IPS-18a (cell line): Measurements from ENCODE around the gene DHX15.
"Not testable (repeated sequence)": the region's sequence is repeated elsewhere in the genome, so short reads cannot be mapped to it uniquely, and the experiment has no call there.

Experiments
- H3K27ac ChIP-seq: one replicate; pipeline ENCODE4 v1.5.1; 2013; ENCODE audit warnings: low read length
- H3K27me3 ChIP-seq: one replicate; pipeline ENCODE4 v1.6.1; 2013; ENCODE audit warnings: mild to moderate bottlenecking, low read length; ENCODE audit not compliant: control insufficient read depth, insufficient read depth
- H3K36me3 ChIP-seq: one replicate; pipeline ENCODE4 v1.6.1; 2013; ENCODE audit warnings: low read depth, low read length; ENCODE audit not compliant: control insufficient read depth
- H3K4me1 ChIP-seq: one replicate; pipeline ENCODE4 v1.6.1; 2013; ENCODE audit warnings: low read depth, low read length; ENCODE audit not compliant: control insufficient read depth
- H3K4me3 ChIP-seq: one replicate; pipeline ENCODE4 v1.5.1; 2013; ENCODE audit warnings: low read length
- H3K9ac ChIP-seq: one replicate; pipeline ENCODE4 v1.6.1; 2013; ENCODE audit warnings: mild to moderate bottlenecking, low read length, moderate library complexity
- H3K9me3 ChIP-seq: one replicate; pipeline ENCODE4 v1.6.1; 2013; ENCODE audit warnings: low read depth, low read length; ENCODE audit not compliant: control insufficient read depth

Gene DHX15

GRCh38 chr4:24507439-24507838 lies 76.9 kb downstream of the DHX15 start:
- Histone ChIP-seq H3K27ac (no peak overlapping the region), H3K36me3 (no peaks in the 10 kb centered on the region), H3K4me1 (peaks cover 37% of the 10 kb centered on the region), H3K9ac (no peak overlapping the region), H3K27me3 (no peaks in the 10 kb centered on the region), H3K9me3 (no peaks in the 10 kb centered on the region), H3K4me3 (no peak overlapping the region)

GRCh38 chr4:24503090-24503489 lies 81.3 kb downstream of the DHX15 start:
- not testable (repeated sequence) for H3K9ac ChIP-seq, H3K36me3 ChIP-seq, H3K27ac ChIP-seq, H3K4me3 ChIP-seq, H3K27me3 ChIP-seq, H3K9me3 ChIP-seq
- peaks cover 12% of the 10 kb centered on the region for H3K4me1 ChIP-seq

- no peak overlapping the region for H3K9ac ChIP-seq
- H3K27ac ChIP-seq: no peak overlapping the region
- H3K27me3 ChIP-seq: no peaks in the 10 kb centered on the region
- no peaks in the 10 kb centered on the region for H3K9me3 ChIP-seq
- H3K4me1 ChIP-seq: no peaks in the 10 kb centered on the region
- H3K36me3 ChIP-seq: no peaks in the 10 kb centered on the region
- no peak overlapping the region for H3K4me3 ChIP-seq
Observed at GRCh38 chr4:24497221-24497620, 87.1 kb downstream of the DHX15 start.

- H3K4me3 ChIP-seq: no peak overlapping the region
- H3K9me3 ChIP-seq: no peaks in the 10 kb centered on the region
- no peaks in the 10 kb centered on the region for H3K4me1 ChIP-seq
- no peaks in the 10 kb centered on the region for H3K27me3 ChIP-seq
- H3K36me3 ChIP-seq: no peaks in the 10 kb centered on the region
- no peak overlapping the region for H3K9ac ChIP-seq
- no peak overlapping the region for H3K27ac ChIP-seq
Observed at GRCh38 chr4:24496597-24496996, 87.8 kb downstream of the DHX15 start.

GRCh38 chr4:24495388-24495787 lies 89.0 kb downstream of the DHX15 start:
- no peaks in the 10 kb centered on the region for H3K4me1 ChIP-seq
- no peak overlapping the region for H3K9ac ChIP-seq
- no peak overlapping the region for H3K27ac ChIP-seq
- no peak overlapping the region for H3K4me3 ChIP-seq
- H3K9me3 ChIP-seq: no peaks in the 10 kb centered on the region
- no peaks in the 10 kb centered on the region for H3K27me3 ChIP-seq
- no peaks in the 10 kb centered on the region for H3K36me3 ChIP-seq

- Histone ChIP-seq H3K27me3 (no peaks in the 10 kb centered on the region), H3K36me3 (no peaks in the 10 kb centered on the region), H3K27ac (no peak overlapping the region), H3K9ac (no peak overlapping the region), H3K9me3 (no peaks in the 10 kb centered on the region), H3K4me3 (no peak overlapping the region), H3K4me1 (no peaks in the 10 kb centered on the region)
Observed at GRCh38 chr4:24489870-24490269, 94.5 kb downstream of the DHX15 start.

GRCh38 chr4:24488399-24489164 lies 95.8 kb downstream of the DHX15 start:
- Histone ChIP-seq H3K9me3 (no peaks in the 10 kb centered on the region), H3K4me3 (no peak overlapping the region), H3K4me1 (no peaks in the 10 kb centered on the region), H3K9ac (no peak overlapping the region), H3K27me3 (no peaks in the 10 kb centered on the region), H3K36me3 (no peaks in the 10 kb centered on the region), H3K27ac (no peak overlapping the region)

GRCh38 chr4:24482871-24483270 lies 101.5 kb downstream of the DHX15 start:
- Histone ChIP-seq H3K4me1 (no peaks in the 10 kb centered on the region), H3K27me3 (no peaks in the 10 kb centered on the region), H3K36me3 (no peaks in the 10 kb centered on the region), H3K9ac (no peak overlapping the region), H3K27ac (no peak overlapping the region), H3K4me3 (no peak overlapping the region), H3K9me3 (no peaks in the 10 kb centered on the region)

GRCh38 chr4:24477919-24478318 lies 106.4 kb downstream of the DHX15 start:
- peaks cover 9% of the 10 kb centered on the region for H3K4me1 ChIP-seq
- H3K9ac ChIP-seq: no peak overlapping the region
- no peaks in the 10 kb centered on the region for H3K27me3 ChIP-seq
- H3K27ac ChIP-seq: no peak overlapping the region
- H3K9me3 ChIP-seq: no peaks in the 10 kb centered on the region
- H3K36me3 ChIP-seq: no peaks in the 10 kb centered on the region
- no peak overlapping the region for H3K4me3 ChIP-seq
